ENCODE measurements around the gene ZNF638.
A peak's percentile ranks its signal among the peaks of the same experiment; 100 is the strongest.
"Not testable (repeated sequence)": the region's sequence is repeated elsewhere in the genome, so short reads cannot be mapped to it uniquely, and the experiment has no call there.

Gene ZNF638

GRCh38 chr2:71331581-71332434 is at the start of gene ZNF638:
Gene ZNF638 (plus strand): TSS chr2:71331782. CDS start chr2:71348955, 17,173 bp downstream.
- DNase-seq (ENCODE audit: low read depth in 2 of 2) = peak; percentile 82 to 87

DNA sequence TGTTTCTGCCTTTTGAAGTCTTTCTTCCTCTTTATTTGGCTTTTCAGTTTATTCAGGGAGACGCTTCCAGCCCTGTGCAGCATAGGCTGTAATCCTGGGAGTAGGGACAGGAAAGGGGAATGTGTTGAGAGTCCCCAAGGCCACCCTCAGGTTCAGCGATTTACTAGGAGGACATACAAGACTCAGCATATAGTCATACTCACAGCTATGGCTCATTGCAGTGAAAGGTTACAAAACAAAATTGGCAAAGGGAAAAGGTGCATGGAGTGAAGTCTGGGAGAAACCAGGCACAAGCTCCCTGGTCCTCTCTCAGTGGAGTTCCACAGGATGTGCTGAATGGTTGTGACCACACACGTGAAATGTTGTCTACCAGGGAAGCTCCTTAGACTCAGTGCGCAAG is 49.6 kb upstream of the ZNF638 start:
- DNase-seq (ENCODE audit: low read depth in 2 of 2) = no peak

DNA sequence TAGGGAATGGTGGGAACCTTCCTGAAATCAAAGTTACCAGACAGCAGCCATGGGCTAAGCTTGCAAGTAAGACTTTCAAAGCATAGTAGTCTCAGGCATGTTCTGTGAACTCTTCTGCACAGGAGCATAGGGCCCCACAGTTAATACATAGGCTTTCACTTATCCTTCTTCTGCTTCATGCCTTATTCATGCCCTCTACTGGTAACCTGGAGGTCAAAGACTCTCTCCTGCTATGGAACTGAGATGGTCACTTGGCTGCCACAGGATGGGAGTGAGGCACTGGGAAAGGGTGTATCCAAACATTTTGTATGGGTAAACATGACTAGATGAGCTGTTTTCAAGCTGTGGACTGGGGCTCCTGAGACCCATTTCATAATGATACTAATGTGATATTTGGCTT is 49.1 kb upstream of the ZNF638 start:
- DNase-seq (ENCODE audit: low read depth in 2 of 2) = no peak

DNA sequence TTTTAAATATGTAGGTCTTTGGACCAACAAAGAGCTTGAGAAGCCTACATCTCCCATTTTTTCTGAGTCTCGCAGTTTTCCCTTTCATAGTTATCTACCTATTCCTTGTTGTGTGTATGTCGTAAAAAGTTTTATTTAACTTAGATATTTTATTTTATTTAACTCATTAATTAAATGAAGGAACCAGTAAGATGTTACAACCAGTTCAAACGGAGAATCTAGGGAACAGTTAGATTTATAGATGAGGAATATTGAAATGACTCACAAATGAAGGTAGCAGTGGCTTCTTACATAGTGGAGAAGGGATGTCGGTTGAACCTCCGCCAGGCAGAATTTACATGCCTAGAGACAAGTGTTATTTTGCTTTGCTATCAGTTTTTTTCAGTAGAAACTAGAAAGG is 48.5 kb upstream of the ZNF638 start:
- no peak for DNase-seq (ENCODE audit: low read depth in 2 of 2)

- DNase-seq (ENCODE audit: low read depth in 2 of 2) = no peak
These were observed 45.9 kb upstream of the ZNF638 start for GRCh38 chr2:71285706-71286105.

DNA sequence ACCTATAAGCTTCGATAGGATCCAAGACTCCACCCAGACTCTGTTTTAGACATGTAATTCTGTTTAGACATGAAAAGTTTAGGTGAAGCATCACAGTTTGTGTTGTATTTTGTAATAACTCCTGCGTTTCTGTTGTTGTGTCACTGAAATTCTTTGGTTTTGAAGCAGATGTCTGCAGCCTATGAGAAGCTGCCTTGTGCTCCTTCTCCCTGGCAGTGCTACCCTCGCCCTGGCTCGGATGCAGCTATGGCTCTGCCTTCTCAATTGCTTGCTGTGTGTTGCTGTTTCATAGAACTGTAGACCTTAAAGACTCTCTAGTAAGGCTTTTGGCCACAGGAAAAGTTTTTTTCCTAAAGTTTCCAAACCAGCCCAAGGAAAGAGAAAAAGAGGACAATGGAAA is 40.2 kb upstream of the ZNF638 start:
- no peak for DNase-seq (ENCODE audit: low read depth in 2 of 2)

- no peak for DNase-seq (ENCODE audit: low read depth in 2 of 2)
These were observed 39.4 kb upstream of the ZNF638 start for GRCh38 chr2:71292159-71292558.

GRCh38 chr2:71298914-71299313 is 32.7 kb upstream of the ZNF638 start:
- no peak for DNase-seq (ENCODE audit: low read depth in 2 of 2)

DNA sequence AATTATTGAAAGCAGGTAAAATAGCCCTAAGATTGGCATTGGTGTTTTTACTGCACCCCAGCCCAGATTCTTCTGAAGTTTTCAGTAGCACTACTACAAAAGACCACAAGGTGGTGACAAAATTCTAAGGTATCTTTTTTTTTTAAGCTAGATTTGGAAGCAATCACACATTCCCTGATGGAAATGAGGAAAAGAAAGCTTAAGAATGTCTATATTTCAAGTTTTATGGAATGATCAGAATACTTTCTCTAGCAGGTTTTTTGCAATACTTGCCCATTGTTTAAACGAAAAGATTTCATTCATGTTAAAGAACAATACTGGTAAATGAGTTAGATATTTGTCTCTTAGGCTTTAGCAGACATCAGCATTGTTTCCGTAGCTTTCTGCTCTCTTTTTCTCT is 32.1 kb upstream of the ZNF638 start:
- DNase-seq (ENCODE audit: low read depth in 2 of 2) = no peak

DNA sequence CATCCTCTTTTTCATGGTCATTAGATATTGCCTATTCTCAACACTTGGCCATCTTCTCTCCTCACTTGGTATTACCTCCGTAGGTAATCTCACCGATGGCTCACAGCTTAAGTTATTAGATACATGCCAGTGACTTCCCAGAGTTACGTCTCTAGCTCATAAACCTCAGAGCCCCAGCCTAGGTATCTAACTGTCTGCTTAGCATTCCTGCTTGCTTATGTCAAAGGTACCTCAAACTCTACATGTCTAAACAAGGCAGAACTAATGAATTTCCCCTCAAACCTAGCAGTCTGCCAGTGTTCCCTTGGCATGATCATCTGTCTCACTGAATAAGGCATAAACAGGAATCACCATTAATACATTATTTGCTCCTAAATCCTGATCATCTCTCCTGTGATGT is 27.7 kb upstream of the ZNF638 start:
- no peak for DNase-seq (ENCODE audit: low read depth in 2 of 2)

GRCh38 chr2:71306762-71307161 is 24.8 kb upstream of the ZNF638 start:
- no peak for DNase-seq (ENCODE audit: low read depth in 2 of 2)

- DNase-seq (ENCODE audit: low read depth in 2 of 2) = no peak
These were observed 18.4 kb upstream of the ZNF638 start for GRCh38 chr2:71313016-71313766.

- no peak for DNase-seq (ENCODE audit: low read depth in 2 of 2)
These were observed 14.5 kb upstream of the ZNF638 start for GRCh38 chr2:71317060-71317459.

DNA sequence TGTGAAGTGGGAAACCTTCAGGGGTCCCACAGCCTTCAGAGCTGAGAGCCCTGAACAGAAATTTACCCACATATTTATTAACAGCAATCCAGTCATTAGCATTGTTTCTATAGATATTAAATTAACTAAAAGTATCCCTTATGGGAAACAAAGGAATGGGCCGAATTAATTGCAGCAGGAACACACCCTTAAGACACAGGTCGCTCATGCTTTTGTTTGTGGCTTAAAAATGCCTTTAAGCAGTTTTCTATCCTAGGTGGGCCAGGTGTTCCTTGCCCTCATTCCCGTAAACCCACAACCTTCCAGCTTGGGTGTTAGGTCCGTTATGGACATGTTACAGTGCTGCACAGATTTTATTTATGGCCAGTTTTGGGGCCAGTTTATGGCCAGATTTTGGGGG is 13.7 kb upstream of the ZNF638 start:
- DNase-seq (ENCODE audit: low read depth in 2 of 2) = not testable (repeated sequence)

- no peak for DNase-seq (ENCODE audit: low read depth in 2 of 2)
These were observed 8.2 kb upstream of the ZNF638 start for GRCh38 chr2:71323386-71323785.

GRCh38 chr2:71326968-71327367 is 4.6 kb upstream of the ZNF638 start:
- DNase-seq (ENCODE audit: low read depth in 2 of 2) = no peak

GRCh38 chr2:71327916-71328315 is 3.7 kb upstream of the ZNF638 start:
- no peak for DNase-seq (ENCODE audit: low read depth in 2 of 2)

- no peak for DNase-seq (ENCODE audit: low read depth in 2 of 2)
These were observed 1.4 kb upstream of the ZNF638 start for GRCh38 chr2:71330155-71330554.

DNA sequence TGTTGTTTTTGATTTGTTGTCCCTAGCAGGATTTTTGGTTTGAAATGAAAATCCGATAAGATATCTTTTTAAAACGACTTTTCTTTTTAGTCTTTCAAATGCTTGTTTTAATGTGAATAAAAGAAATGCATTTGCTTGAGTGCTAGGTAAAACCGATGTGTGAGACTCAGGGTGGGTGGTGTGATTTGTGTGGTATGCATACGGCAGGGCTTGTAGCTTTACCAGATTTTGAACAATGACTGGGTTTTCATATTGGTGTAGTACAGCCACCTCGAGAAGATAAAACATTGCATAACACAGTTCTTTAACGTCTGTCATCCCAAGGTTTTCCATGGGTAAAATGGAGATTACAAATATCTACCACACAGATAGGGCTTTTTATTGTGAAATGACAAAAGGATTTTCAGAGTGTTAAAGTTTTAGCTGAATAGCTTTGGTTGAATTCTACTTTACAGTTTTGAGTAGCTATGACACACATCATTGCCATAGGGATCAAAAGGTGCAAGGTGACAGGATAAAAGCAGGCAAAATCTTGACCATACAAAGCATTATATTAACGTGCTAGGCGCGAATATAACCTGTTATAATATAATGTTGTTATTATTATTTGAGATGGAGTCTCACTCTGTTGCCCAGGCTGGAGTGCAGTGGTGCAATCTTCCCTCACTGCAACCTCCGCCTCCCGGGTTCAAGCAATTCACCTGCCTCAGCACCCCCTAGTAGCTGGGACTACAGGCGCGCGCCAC is 824 bp upstream of the ZNF638 start:
- DNase-seq (ENCODE audit: low read depth in 2 of 2) = no peak

DNA sequence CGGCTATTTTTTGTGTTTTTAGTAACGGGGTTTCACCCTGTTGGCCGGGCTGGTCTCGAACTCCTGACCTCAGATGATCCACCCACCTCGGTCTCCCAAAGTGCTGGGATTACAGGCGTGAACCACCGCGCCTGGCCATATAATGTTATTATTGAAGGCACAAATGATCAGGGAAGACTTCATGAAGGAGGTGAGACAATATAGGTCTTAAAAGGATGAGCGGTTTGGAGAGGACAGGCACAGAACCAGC is 326 bp upstream of the ZNF638 start:
- peak in 1 of 2 donors; percentile 8 for DNase-seq (ENCODE audit: low read depth in 2 of 2)

- DNase-seq (ENCODE audit: low read depth in 2 of 2) = no peak
These were observed 834 bp downstream of the ZNF638 start for GRCh38 chr2:71332435-71332796.

GRCh38 chr2:71333619-71334018 is 2.0 kb downstream of the ZNF638 start:
- DNase-seq (ENCODE audit: low read depth in 2 of 2) = no peak

DNA sequence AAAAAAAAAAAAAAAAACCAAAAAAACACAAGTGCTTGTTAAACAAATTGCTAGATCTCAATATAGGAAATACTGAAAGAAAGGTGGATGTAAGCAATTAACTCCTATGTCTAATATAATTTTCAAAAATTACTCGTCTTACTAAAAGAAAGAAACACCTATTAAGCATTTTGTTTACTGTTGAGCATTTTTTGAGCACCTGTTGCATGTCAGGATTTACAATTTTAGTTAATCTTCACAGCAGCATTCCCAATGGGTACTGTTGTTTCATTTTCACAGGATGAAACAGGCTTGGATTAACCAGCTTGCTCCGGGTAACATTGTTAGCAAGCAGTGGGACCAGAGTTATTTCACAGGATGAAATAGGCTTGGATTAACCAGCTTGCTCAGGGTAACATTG is 4.8 kb downstream of the ZNF638 start:
- no peak for DNase-seq (ENCODE audit: low read depth in 2 of 2)

Measured in stimulated activated CD4-positive, alpha-beta T cell treated with anti-CD3 and anti-CD28 coated beads, Interleukin-1b, Interleukin-23, amount 100 ng/mL, for 1 hour (primary cell).